Suppressor macrophage (primary cell): ENCODE data around the gene LRBA.

Experiments
- DNase-seq, 4 experiments: peaks; one replicate each; pipeline ENCODE4 v3.0.0-alpha.2; 2020 to 2022

The LRBA gene

GRCh38 chr4:150491132-150492049, 523.7 kb downstream of the LRBA start:
- DNase-seq: no peak

DNA sequence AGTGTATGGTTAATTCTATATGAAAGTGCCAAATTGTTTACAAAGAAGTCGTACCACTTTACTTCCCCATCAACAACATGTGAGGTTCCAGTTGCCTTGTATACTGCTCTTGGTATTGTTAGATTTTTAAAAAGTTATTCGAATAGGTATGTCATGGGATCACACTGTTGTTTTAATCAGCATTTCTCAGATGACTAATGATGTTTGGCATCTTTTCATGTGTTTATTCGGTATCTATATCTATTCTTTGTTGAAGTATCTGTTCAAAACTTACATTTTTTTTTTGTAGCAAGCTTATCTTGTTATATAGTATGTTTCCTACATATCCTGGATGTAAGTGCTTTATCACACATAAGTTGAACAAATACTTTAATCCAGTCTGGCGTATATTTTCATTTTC, 532.5 kb downstream of the LRBA start:
- DNase-seq: no peak

- DNase-seq: no peak
These were observed 535.4 kb downstream of the LRBA start for GRCh38 chr4:150479657-150480056.

GRCh38 chr4:150477869-150478268, 537.2 kb downstream of the LRBA start:
- DNase-seq: no peak

GRCh38 chr4:150476776-150477175, 538.3 kb downstream of the LRBA start:
- no peak for DNase-seq

- DNase-seq: no peak
These were observed 539.3 kb downstream of the LRBA start for GRCh38 chr4:150475763-150476162.

DNA sequence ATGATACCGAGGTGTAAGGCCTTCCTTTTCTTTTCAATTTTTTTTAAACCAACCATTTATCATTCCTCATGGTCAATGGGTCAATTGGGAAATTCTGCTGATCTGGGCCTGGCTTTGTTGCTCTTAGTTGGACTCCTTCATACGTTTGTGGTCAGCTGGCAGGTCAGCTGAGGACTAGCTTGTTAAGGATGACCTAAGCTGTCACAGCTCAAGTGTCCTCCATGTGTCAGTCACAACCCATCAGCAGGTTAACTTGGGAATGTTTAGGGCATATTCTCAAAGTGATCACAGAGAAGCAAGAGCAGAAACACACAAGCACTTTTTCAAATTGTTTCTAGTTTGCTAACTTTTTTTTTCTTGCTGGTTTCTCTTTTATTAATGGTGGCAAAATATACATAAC, 550.6 kb downstream of the LRBA start:
- DNase-seq: no peak

- no peak for DNase-seq
These were observed 552.3 kb downstream of the LRBA start for GRCh38 chr4:150462743-150463142.

DNA sequence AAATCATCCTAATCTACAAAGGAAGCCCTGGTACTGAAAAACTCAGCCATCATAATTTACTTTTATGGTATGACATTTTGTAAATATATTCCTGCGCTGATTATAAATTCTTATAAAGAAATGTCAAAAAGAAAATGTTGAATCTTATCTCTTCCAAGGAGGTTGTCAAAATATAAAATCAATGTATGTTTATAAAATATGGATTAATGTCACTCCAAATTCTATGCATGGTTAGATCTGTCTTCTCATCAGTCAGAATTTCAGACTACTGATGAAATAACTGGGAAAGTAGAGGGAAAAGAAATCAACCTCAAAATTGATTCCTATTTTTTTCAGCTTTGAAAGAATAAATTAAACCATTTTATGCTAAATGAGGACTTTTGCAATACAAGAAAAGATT, 553.1 kb downstream of the LRBA start:
- no peak for DNase-seq

GRCh38 chr4:150457802-150458201, 557.3 kb downstream of the LRBA start:
- DNase-seq: no peak

GRCh38 chr4:150451883-150452282, 563.2 kb downstream of the LRBA start:
- DNase-seq: no peak

DNA sequence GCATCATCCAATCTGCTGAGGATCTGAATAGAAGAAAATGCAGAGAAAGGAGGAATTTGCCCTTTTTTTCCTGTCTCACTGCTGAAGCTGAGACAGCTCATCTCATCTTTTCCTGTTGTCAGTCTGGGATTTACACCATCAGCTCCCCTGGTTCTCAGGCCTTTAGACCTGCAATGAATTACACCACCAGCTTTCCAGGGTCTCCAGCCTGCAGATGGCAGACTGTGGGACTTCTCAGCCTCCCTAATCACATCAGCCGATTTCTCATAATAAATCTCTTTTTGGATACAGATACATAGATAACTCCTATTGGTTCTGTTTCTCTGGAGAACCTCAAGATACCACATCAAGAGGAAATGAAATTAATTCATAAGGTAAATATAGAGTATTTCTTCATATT, 567.7 kb downstream of the LRBA start:
- DNase-seq: no peak

DNA sequence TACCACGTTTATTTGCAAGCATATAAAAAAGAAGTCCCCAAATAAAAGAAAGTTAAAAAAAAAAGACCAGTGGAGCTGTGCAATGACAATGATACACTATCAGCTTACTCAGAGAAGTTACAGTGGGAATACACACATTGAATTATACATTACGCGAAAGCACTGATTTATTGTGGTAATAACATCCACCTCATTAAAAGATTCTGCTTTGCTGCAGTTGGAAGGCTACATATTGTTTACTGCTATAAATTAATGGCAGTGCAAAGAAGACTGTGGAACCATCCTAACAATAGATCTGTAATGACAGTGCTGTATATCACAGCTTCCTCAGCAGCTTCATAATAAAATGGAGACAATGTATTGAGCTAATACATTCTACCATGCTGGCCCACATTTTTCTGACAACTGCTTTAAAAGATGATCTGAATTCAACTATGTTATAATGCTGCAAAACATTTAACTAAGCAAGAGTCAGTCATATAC, 575.6 kb downstream of the LRBA start:
- no peak for DNase-seq

- DNase-seq: no peak
These were observed 578.3 kb downstream of the LRBA start for GRCh38 chr4:150436598-150437370.

DNA sequence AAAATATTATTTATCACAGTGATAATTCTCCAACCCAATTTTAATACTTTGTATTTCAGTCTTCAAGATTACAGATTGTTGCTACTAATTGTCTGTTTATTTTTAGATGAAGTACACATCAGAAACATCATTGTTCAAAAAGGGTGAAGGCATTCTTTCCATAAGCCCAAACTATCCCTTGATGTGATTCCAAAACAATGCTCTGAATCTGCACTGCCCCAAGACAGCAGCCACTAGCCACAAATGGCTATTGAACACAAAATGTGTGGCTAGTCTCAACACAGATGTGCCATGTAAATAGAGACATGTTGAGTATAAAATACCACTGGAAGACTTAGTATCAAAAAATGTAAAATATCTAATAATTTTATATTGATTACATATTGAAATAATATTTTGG, 583.9 kb downstream of the LRBA start:
- DNase-seq: no peak

DNA sequence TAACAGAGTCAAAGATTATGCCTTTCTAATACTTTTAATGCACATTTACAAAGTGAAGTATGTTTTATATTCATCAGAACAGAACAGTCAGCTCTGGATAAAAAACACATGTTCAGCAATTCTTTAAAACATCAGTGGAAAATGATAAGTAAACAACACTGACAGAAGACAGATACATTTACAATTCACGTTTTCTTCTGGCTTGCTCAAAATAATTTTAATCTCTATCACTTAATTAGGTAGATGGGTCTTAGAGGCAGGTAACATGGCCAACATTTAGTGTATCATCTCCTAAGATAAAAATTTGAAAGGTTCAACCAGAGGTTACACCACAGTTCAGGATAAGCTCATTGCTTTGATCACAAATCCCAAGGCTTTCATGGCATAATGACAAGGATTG, 589.9 kb downstream of the LRBA start:
- DNase-seq: no peak

DNA sequence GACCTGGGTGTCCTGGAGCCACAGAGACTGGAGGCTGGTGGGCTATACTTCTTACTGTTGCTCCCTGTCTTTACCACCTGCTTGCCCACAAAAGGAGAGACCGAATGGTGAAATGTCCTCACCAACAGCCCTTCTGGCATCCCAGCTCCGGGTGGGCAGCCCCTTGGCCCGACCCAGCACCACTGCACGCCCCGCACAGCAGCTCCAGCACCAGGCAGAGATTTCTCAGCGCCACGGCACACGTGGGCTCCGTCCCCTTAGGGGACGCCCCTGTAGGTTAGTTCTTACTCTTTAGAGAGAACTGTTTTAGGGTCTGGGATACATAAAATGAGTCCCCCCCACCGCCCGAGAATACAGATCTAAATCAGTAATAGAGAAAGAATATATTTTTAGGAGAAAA, 591.6 kb downstream of the LRBA start:
- no peak for DNase-seq

- no peak for DNase-seq
These were observed 592.0 kb downstream of the LRBA start for GRCh38 chr4:150423074-150423473.

- DNase-seq: no peak
These were observed 593.5 kb downstream of the LRBA start for GRCh38 chr4:150421612-150422011.

DNA sequence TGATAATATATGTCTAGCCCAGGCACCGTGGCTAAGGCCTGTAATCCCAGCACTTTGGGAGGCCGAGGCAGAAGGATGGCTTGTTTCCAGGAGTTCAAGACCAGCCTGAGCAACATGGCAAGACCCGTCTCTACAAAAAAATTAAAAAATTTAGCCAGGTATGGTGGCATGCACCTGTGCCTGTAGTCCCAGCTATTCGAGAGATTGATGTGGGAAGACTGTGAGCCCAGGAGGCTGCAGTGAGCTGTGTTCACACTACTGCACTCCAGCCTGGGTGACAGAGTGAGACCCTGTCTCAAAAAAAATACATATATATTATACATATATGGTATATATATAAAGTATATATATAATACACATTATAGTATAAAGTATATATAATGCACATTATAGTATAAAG, 595.1 kb downstream of the LRBA start:
- DNase-seq: no peak

DNA sequence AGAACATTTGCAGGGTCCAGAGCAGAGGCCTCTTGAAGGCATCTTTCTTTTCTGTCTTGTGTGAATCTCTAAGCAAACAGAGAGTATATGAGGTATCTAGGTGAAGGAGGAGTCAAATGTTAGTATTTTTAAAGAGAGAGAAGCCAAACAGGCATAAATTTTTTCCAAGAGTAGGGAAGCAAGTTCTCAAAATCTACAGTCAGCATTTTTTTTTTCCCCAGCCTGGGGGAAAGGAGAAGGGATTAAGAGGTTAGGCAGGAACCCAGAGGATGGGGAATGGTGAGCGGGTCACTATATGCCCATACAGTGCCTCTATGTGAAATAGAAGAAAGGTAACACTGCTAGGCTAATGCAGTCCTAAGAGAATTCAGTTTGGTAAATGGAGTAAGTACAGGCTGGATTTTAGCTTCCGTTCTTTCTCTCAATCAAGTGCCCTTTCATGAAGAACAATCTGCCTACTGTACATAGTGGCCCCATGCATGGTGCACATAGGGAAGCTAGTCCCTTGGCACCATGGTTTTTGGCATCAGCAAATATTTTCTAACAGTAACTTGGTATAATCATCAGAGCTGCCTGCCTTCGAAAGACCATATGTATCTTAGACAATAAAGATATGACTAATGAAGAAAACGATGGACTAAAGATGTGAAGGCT, 596.2 kb downstream of the LRBA start:
- no peak for DNase-seq

GRCh38 chr4:150415213-150415612, 599.9 kb downstream of the LRBA start:
- no peak for DNase-seq

DNA sequence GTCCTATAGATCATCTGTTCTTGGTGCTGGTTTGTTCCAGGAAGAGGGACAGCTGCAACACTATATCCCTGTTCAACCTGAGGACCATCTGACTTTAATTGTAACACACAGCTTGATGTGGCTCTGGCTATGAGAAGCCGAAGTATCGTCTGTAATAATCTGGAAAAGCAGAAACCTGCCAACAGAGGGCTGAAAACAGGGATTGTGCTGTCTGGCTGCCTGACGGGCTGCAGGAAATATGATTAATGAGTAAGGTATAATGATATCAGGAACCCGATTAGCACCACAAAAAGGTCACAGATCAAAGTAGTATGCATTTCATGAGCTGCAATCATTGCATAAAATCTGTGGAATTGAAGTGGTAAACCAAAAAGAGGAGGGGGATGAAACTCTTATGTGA, 603.6 kb downstream of the LRBA start:
- DNase-seq: no peak
